Erythroblast (primary cell): Measurements from ENCODE around the gene ARHGAP24.

Experiments used
- GATA1 ChIP-seq: IDR thresholded peaks from 2 replicates; pipeline ENCODE4 v1.6.1; 2011; ENCODE audit warnings: low read depth, mild to moderate bottlenecking, control low read depth, low read length, moderate library complexity
- POLR2A ChIP-seq: IDR thresholded peaks from 2 replicates; pipeline ENCODE4 v1.6.1; 2011; ENCODE audit warnings: mild to moderate bottlenecking, low read length

DNA sequence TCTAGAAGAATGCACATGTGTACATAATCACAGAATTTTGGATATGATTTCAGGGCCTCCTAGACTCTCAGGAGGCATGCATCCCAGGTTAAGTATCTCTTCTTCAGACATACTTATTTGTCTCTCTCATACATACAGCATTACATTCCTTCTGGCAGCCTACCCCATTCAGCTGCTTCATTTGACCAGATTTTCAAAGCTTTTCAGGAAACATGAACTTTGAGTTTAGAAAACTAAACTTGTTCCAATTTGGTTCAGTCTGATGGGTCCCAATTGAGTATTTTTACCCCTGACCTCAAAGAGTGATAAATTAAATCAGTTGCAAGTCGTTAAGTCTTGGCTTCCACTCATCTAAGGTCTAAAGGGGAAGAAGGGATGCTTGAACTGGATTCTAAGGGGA, 330.9 kb downstream of the ARHGAP24 start:
- TF ChIP-seq POLR2A, result no peak
- no peak for TF ChIP-seq GATA1
